Measurements from ENCODE around the gene TMEM213. TPM values are rescaled to one million over a fixed set of nuclear protein-coding genes. Genes with fewer than 3 reads are reported as not detected.

TMEM213 gene, protein sequence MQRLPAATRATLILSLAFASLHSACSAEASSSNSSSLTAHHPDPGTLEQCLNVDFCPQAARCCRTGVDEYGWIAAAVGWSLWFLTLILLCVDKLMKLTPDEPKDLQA
- not detected for total RNA-seq

GRCh38 chr7:138797715-138798320, at the start of gene TMEM213, which contains the start of gene ATP6V0A4:
TMEM213 (plus strand) TSS chr7:138797994; CDS start chr7:138798105, 111 bp downstream.
ATP6V0A4 (minus strand) TSS chr7:138798196; CDS start chr7:138771247, 26,949 bp downstream.
- DNase-seq (ENCODE audit: low read depth in 2 of 3, low spot score in 2 of 3), result no peak

- no peak for DNase-seq (ENCODE audit: low read depth in 2 of 3, low spot score in 2 of 3)
Observed at GRCh38 chr7:138748666-138749065, 49.1 kb upstream of the TMEM213 start.

DNA sequence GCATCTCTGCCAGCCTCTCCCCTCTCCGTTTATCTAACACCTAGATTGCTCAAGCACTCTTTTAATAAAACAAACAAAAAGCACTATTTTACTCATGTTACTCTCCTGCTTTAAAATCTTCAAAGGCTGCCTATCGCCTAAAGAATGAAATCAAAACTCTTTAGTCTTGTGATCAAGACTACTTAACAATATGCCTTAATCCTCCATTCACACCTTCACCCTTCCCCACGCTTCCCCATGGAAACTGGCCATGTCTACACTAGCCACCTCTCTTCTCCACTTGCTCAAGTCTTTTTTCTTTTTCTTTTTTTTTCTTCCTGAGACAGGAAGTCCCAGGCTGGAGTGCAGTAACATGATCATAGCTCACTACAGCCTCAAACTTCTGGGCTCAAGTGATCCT, 47.8 kb upstream of the TMEM213 start:
- DNase-seq (ENCODE audit: low read depth in 2 of 3, low spot score in 2 of 3), result no peak

GRCh38 chr7:138750473-138750872, 47.3 kb upstream of the TMEM213 start:
- no peak for DNase-seq (ENCODE audit: low read depth in 2 of 3, low spot score in 2 of 3)

- peak in 1 of 3 donors; percentile 20 for DNase-seq (ENCODE audit: low read depth in 2 of 3, low spot score in 2 of 3)
Observed at GRCh38 chr7:138750901-138751464, 46.8 kb upstream of the TMEM213 start.

DNA sequence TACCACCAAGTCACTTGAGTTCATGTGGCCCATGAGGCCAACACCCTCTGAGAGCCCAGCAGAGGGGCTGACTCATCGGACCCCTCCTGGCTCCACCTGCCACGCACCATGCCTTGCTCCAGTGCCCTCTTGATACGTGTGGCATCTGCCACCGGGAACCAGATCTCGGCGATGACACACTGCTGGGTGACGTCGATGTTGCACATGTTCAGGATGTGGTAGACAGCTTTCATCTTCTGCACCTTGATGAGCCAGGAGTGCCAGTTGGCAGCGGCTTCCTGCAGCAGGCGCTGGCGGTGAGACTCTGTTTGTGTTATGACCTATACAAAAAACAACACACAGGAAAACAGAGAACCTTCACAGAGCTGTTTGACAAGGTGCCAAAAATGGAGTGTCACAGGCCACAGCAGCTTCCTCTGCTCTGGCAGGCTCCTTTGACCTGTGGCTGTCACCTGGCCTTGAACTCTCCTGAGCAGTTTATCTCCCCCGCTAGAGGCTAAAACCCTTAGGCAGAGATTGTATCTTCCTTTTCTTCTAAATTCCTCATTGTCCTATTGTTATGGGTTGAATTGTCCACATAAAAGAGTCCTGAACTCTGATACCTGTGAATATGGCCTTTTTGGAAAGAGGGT, 45.2 kb upstream of the TMEM213 start:
- DNase-seq (ENCODE audit: low read depth in 2 of 3, low spot score in 2 of 3), result peak; percentile 88 to 99 (median 98)

- DNase-seq (ENCODE audit: low read depth in 2 of 3, low spot score in 2 of 3), result no peak
Observed at GRCh38 chr7:138753150-138753518, 44.7 kb upstream of the TMEM213 start.

- DNase-seq (ENCODE audit: low read depth in 2 of 3, low spot score in 2 of 3), result no peak
Observed at GRCh38 chr7:138753610-138754009, 44.2 kb upstream of the TMEM213 start.

GRCh38 chr7:138755331-138755747, 42.5 kb upstream of the TMEM213 start:
- no peak for DNase-seq (ENCODE audit: low read depth in 2 of 3, low spot score in 2 of 3)

- DNase-seq (ENCODE audit: low read depth in 2 of 3, low spot score in 2 of 3), result no peak
Observed at GRCh38 chr7:138755842-138756590, 41.8 kb upstream of the TMEM213 start.

DNA sequence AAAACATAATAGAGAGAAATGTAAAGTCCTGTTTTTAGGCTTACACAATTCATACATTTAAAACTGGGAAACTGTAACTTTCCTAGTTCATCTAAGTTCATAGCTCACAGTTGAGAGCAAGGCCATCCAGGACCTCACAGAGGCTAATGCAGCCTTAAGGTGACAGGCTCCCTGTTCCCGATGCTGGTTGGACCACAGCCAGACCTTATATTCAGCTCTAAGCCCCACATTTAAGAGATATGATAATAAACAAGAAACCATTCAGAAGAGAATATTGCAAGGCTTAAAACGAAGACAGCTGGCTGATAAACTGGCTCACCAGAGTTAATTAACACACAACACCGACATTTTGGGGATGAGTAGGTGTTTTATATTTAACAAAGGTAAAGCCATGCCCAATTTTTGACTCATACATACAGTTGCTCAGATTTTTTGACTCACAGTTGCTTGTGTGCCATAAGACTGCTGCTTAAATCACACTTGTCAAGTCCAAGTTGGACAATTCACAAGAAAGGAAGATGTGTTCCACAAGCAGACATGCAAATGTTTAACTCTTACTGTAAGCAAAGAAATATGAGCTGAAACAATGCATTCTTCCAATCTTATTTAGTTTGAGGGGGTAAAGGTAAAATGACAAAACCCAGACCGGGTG, 41.1 kb upstream of the TMEM213 start:
- no peak for DNase-seq (ENCODE audit: low read depth in 2 of 3, low spot score in 2 of 3)

DNA sequence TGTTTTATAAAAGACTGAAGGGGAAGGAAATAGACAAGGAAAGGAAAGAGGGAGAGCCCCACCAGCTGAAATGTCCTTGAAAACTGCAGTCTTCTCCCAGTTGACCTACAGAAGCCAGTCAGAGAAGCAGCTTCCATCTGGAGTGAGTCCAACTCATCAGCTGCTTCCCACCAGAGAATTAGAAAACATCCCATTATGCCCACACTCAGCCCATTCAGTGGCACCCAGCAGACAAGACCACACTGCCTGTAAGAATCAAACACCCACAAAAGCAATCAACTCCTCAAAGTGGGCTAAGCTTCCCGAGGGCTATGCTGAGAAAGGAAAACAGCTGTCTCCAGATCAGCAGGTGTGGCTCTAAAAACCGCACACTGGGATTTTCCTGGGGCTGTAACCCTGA, 29.6 kb upstream of the TMEM213 start:
- DNase-seq (ENCODE audit: low read depth in 2 of 3, low spot score in 2 of 3), result no peak

DNA sequence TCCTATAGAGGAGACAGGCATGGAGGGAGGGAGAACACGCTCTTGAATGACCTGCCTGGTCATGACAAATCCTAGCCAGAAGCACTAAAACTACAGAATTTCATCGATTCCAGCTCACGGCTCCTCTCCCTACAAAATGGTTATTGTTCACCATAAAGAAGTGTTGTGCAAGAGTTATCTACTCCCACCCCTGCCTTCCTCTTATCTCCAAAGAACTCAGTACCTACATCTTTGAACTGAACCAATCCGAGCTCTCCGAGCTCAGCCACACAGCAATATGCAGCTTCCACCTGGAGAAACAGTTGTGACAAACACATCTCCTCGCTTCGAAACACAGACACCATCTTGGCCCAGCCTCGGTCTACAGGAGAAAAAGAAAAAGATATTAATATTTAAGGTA, 26.9 kb upstream of the TMEM213 start:
- DNase-seq (ENCODE audit: low read depth in 2 of 3, low spot score in 2 of 3), result no peak

DNA sequence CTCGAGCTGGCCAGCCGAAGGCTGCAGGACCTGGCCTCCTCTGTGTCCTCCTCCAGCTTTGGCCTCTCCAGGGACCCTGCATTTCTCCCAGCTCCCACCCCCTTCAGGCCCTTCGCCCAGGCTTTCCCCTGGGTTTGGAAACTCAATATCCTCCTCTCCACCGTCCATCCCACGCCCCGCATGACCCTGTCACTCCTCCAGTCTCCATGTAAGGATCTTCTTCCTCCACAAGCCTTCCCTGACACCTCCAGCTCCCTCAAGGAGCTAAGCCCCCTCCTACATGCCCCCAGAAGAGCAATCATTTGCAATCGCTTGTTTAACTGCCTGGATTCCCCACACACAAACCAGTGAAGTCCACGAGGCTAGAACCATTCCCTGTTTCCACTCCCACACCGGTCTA, 24.6 kb upstream of the TMEM213 start:
- no peak for DNase-seq (ENCODE audit: low read depth in 2 of 3, low spot score in 2 of 3)

DNA sequence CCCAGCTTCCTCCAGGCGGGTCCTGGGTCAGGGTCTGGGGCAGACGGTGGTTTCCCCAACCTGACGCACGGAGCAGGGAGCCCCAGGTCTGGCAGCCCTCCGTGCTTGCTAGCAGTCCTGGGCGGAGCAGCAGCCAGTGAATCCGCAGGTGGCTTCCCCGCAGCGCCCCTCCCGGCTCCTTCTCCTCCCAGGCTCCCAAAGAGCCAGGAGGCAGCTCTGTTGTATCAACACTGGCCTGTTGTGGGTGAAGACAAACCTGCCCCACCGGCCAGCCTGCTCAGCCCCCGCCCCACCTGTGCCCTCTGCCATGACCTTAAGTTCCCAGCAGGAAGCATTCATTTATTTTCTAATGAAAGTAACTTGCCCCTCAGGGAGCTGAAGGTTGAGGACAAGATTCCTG, 24.0 kb upstream of the TMEM213 start:
- no peak for DNase-seq (ENCODE audit: low read depth in 2 of 3, low spot score in 2 of 3)

- DNase-seq (ENCODE audit: low read depth in 2 of 3, low spot score in 2 of 3), result no peak
Observed at GRCh38 chr7:138776166-138776833, 21.5 kb upstream of the TMEM213 start.

GRCh38 chr7:138781004-138781403, 16.8 kb upstream of the TMEM213 start:
- no peak for DNase-seq (ENCODE audit: low read depth in 2 of 3, low spot score in 2 of 3)

DNA sequence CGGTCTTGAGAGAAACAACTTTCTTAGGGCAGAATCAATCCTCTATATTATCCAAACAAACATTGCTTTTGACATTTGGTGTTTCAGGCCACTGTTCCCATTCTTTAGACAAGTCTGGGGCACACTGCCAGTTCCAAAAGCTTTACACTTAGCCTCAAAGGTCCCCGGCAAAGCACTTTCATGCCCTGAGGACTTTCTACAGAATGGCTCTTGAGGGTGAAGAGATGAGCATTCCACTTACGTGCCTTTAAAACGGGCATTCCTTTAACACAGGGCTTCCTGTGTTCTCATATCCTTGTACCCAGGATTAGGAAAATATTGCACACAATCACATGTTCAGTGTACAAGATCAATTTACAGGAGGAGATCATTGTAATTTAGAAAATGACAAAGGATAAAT, 13.1 kb upstream of the TMEM213 start:
- no peak for DNase-seq (ENCODE audit: low read depth in 2 of 3, low spot score in 2 of 3)

DNA sequence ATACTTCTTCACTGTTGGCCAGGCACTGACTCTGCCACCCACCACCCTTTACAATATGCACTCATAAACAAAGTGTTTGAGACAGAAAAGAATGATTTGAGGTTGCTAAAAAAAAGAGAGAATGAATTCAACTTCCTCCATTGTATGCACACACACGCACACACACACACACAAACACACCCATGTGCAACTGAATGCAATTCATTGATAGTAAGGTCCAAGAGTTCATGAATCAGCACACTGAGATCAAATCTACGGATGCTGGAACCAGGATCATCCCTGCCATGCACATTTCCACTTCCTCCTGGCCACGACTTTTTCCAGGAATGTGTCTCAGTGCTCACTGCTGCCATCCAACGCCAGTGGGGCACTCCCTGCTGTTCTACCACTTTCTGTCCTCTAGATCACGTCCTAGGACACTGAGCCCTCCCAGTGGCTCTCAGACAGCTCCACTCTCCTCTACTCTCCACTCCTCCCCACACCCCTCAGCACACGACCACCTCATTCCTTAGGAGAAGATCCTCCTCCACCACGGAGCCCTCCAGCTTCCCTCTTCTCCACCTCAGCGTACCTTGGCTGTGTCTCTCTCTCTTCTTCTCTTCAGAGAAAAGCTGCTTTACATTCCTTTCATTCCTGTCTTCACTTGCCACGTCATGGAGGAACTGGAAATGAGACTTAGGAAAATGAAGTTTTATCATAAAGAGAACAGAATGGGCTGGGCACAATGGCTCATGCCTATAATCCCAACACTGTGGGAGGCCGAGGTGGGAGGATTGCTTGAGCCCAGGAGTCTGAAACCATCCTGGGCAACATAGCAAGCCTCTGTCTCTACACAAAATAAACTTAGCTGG, 12.0 kb upstream of the TMEM213 start:
- peak in 1 of 3 donors; percentile 5 for DNase-seq (ENCODE audit: low read depth in 2 of 3, low spot score in 2 of 3)

All from hematopoietic multipotent progenitor cell (in vitro differentiated cells).